Gastrocnemius medialis (tissue), 4 donors: Measurements from ENCODE around the gene SMOC1. TPM values are rescaled to one million over a fixed set of nuclear protein-coding genes. Genes with fewer than 3 reads are reported as not detected.

Experiments
- ATAC-seq, 2 donors: fragments of 150-250 bp; one replicate each; pipeline ENCODE4 v1.9.1; 2016
- DNase-seq, 2 donors: peaks; one replicate each; pipeline ENCODE4 v3.0.0-alpha.2; 2019
- H3K27ac ChIP-seq, 4 donors: fragments of 200-600 bp; sonication (generic); 1 replicate in 1 of 4; 2 replicates in 3 of 4; pipeline ENCODE4 v1.5.1; 2016 to 2018; ENCODE audit warnings: mild to moderate bottlenecking in 2 of 4, moderate library complexity in 1 of 4
- H3K27me3 ChIP-seq, 3 donors: fragments of 200-600 bp; sonication (generic) in 2 of 3; 1 replicate in 1 of 3; 2 replicates in 2 of 3; pipeline versions ENCODE4 v1.5.1 to v1.6.0; 2016 to 2019; ENCODE audit warnings: mild to moderate bottlenecking in 1 of 3, moderate library complexity in 1 of 3
- H3K36me3 ChIP-seq, 2 donors: fragments of 200-600 bp; sonication (generic) in 1 of 2; one replicate each; pipeline ENCODE4 v1.5.1; 2017 to 2018
- H3K4me1 ChIP-seq, 2 donors: fragments of 200-600 bp; sonication (generic) in 1 of 2; one replicate each; pipeline ENCODE4 v1.5.1; 2016 to 2017; ENCODE audit warnings: mild to moderate bottlenecking in 2 of 2
- H3K4me3 ChIP-seq, 4 donors: fragments of 200-600 bp; sonication (generic) in 3 of 4; 1 replicate in 1 of 4; 2 replicates in 3 of 4; pipeline ENCODE4 v1.5.1; 2016 to 2019; ENCODE audit warnings: mild to moderate bottlenecking in 2 of 4
- H3K9me3 ChIP-seq, 3 donors: fragments of 200-600 bp; sonication (generic) in 2 of 3; 1 replicate in 1 of 3; 2 replicates in 2 of 3; pipeline ENCODE4 v1.5.1; 2016 to 2019
- CTCF ChIP-seq, 5 experiments: fragments of 450-650 bp in 3 of 5; fragments of 200-600 bp in 2 of 5; sonication (generic) in 2 of 5; IDR thresholded peaks in 4 of 5; conservative IDR thresholded peaks in 1 of 5; 1 replicate in 4 of 5; 2 replicates in 1 of 5; pipeline ENCODE4 v1.5.1; 2016 to 2019; ENCODE audit warnings: antibody characterized with exemption in 5 of 5, mild to moderate bottlenecking in 3 of 5, moderate library complexity in 3 of 5
- POLR2A ChIP-seq, 2 donors: fragments of 450-650 bp; IDR thresholded peaks; one replicate each; pipeline ENCODE4 v1.6.1; 2017; ENCODE audit warnings: antibody characterized with exemption in 2 of 2, mild to moderate bottlenecking in 2 of 2, moderate library complexity in 2 of 2
- in situ Hi-C, 4 donors: fragments of 200-750 bp; cut with MboI; loops; one replicate each; pipeline versions ENCODE4 v1.15.0 to v1.8.0; 2017; ENCODE audit warnings: low sequenced_read_pairs in 4 of 4
- intact Hi-C: fragments of 100-400 bp; cut with DNase I; formaldehyde crosslinking; loops from one replicate; pipeline ENCODE4 v1.15.1; 2023; ENCODE audit warnings: low total_unique reads
- total RNA-seq, 4 donors: library from RNA; depleted of rRNA; stranded (reverse); fragments of >200 nt; gene quantifications; one replicate each; pipeline versions ENCODE4 v1.1.0 to v1.2.3, GENCODE V29; 2016

Gene SMOC1
- total RNA-seq, 4 donors from 2014 or later: 2.7 to 10.2 (median 7.8) TPM

- Histone ChIP-seq H3K27ac (peak overlapping the region; percentile 64 to 83 (median 76)), H3K27me3 (no peaks in the 10 kb centered on the region), H3K36me3 (no peaks in the 10 kb centered on the region), H3K9me3 (no peaks in the 10 kb centered on the region), H3K4me1 (peaks cover 6 to 14% of the 10 kb centered on the region in 2 donors), H3K4me3 (peak overlapping the region; percentile 51 to 69 (median 60))
- no peak for TF ChIP-seq POLR2A (IDR thresholded peaks at IDR 0.05)
- TF ChIP-seq CTCF (IDR thresholded peaks at IDR 0.05 in 4 of 5, conservative IDR thresholded peaks at IDR 0.05 in 1 of 5): no peak
- intact Hi-C loops: no loop called here
- DNase-seq (peak in 1 of 2 donors; percentile 21), ATAC-seq (peak; percentile 62 to 66)
- in situ Hi-C loops: no loop called here
Measured at GRCh38 chr14:69880044-69880487, 850 bp downstream of the SMOC1 start.

GRCh38 chr14:69880893-69881292, 1.7 kb downstream of the SMOC1 start:
- Histone ChIP-seq H3K4me1 (peaks cover 6 to 14% of the 10 kb centered on the region in 2 donors), H3K27ac (peak overlapping the region in 1 of 4 donors; percentile 83), H3K9me3 (no peaks in the 10 kb centered on the region), H3K36me3 (no peaks in the 10 kb centered on the region), H3K4me3 (no peak overlapping the region), H3K27me3 (no peaks in the 10 kb centered on the region)
- ATAC-seq (no peak), DNase-seq (no peak)
- in situ Hi-C loops: no loop called here
- TF ChIP-seq POLR2A (IDR thresholded peaks at IDR 0.05) (no peak), CTCF (IDR thresholded peaks at IDR 0.05 in 4 of 5, conservative IDR thresholded peaks at IDR 0.05 in 1 of 5) (no peak)
- intact Hi-C loops: no loop called here

GRCh38 chr14:69882116-69882864, 3.1 kb downstream of the SMOC1 start:
- DNase-seq: no peak
- Histone ChIP-seq H3K4me3 (no peak overlapping the region), H3K4me1 (peaks cover under 1 to 14% of the 10 kb centered on the region in 2 donors), H3K36me3 (no peaks in the 10 kb centered on the region), H3K9me3 (no peaks in the 10 kb centered on the region), H3K27me3 (no peaks in the 10 kb centered on the region), H3K27ac (no peak overlapping the region)
- in situ Hi-C loops (no loop called here), intact Hi-C loops (no loop called here)
- no peak for TF ChIP-seq POLR2A (IDR thresholded peaks at IDR 0.05)
- TF ChIP-seq CTCF (IDR thresholded peaks at IDR 0.05 in 4 of 5, conservative IDR thresholded peaks at IDR 0.05 in 1 of 5): no peak
- no peak for ATAC-seq

- no peaks in the 10 kb centered on the region for H3K27me3 ChIP-seq
- in situ Hi-C loops: no loop called here
- H3K4me1 ChIP-seq: peaks cover under 1 to 14% of the 10 kb centered on the region in 2 donors
- DNase-seq: no peak
- TF ChIP-seq CTCF (IDR thresholded peaks at IDR 0.05 in 4 of 5, conservative IDR thresholded peaks at IDR 0.05 in 1 of 5) (no peak), POLR2A (IDR thresholded peaks at IDR 0.05) (no peak)
- H3K27ac ChIP-seq: no peak overlapping the region
- no peaks in the 10 kb centered on the region for H3K9me3 ChIP-seq
- H3K36me3 ChIP-seq: no peaks in the 10 kb centered on the region
- no peak for ATAC-seq
- intact Hi-C loops: no loop called here
- no peak overlapping the region for H3K4me3 ChIP-seq
Measured at GRCh38 chr14:69882915-69883314, 3.7 kb downstream of the SMOC1 start.
